Suprapubic skin (tissue), 4 donors: ENCODE data around the gene TCP11L1.

Experiments used
- CTCF ChIP-seq, 2 donors: fragments of 200-600 bp in 1 of 2; fragments of 450-650 bp in 1 of 2; sonication (generic) in 1 of 2; IDR thresholded peaks; one replicate each; pipeline ENCODE4 v1.5.1; 2016 to 2019; ENCODE audit warnings: antibody characterized with exemption in 2 of 2, mild to moderate bottlenecking in 1 of 2, moderate library complexity in 1 of 2
- POLR2A ChIP-seq, 2 donors: fragments of 450-650 bp; IDR thresholded peaks; one replicate each; pipeline ENCODE4 v1.6.1; 2017; ENCODE audit warnings: antibody characterized with exemption in 2 of 2, mild to moderate bottlenecking in 2 of 2, moderate library complexity in 2 of 2
- POLR2AphosphoS5 ChIP-seq, 3 donors: sonication (generic); formaldehyde crosslinking; IDR thresholded peaks; one replicate each; pipeline ENCODE4 v1.6.1; 2017; ENCODE audit warnings: antibody characterized with exemption in 3 of 3

GRCh38 chr11:33110083-33110482, 70.7 kb downstream of the TCP11L1 start:
- TF ChIP-seq CTCF (IDR thresholded peaks at IDR 0.05) (no peak), POLR2AphosphoS5 (IDR thresholded peaks at IDR 0.05) (no peak), POLR2A (IDR thresholded peaks at IDR 0.05) (no peak)
